K562 (cell line): ENCODE measurements around the gene SMIM13. TPM values are rescaled to one million over a fixed set of nuclear protein-coding genes. Genes with fewer than 3 reads are reported as not detected.
A peak's percentile ranks its signal among the peaks of the same experiment; 100 is the strongest.

Experiments
- CREB3 ChIP-seq: fragments of 450-650 bp; conservative IDR thresholded peaks from 2 replicates; pipeline ENCODE4 v1.6.1; 2016; ENCODE audit warnings: missing genetic modification characterization, low read depth, mild to moderate bottlenecking, missing compliant biosample characterization, moderate library complexity
- CUX1 ChIP-seq: fragments of 200-800 bp; sonication (Bioruptor generic); IDR thresholded peaks from 2 replicates; pipeline ENCODE4 v1.6.1; 2016; ENCODE audit warnings: missing genetic modification characterization, missing compliant biosample characterization
- E2F6 ChIP-seq, 2 experiments: IDR thresholded peaks; 2 replicates each; pipeline ENCODE4 v1.6.1; 2011; ENCODE audit warnings: borderline replicate concordance in 1 of 2, control low read depth in 1 of 2, low read depth in 1 of 2, low read length in 1 of 2, mild to moderate bottlenecking in 1 of 2, mixed read lengths in 1 of 2, moderate library complexity in 1 of 2; ENCODE audit not compliant: insufficient read depth in 1 of 2, insufficient read length in 1 of 2, poor library complexity in 1 of 2, severe bottlenecking in 1 of 2; ENCODE audit errors: extremely low read depth in 1 of 2
- EGR1 ChIP-seq: fragments of 450-650 bp; conservative IDR thresholded peaks from 2 replicates; pipeline ENCODE4 v1.6.1; 2017; ENCODE audit warnings: mild to moderate bottlenecking
- ESRRB ChIP-seq: fragments of 250-450 bp; sonication (Bioruptor Pico); IDR thresholded peaks from 2 replicates; pipeline ENCODE4 v1.5.0; 2020; ENCODE audit warnings: mild to moderate bottlenecking, moderate library complexity, borderline replicate concordance
- ETS2 ChIP-seq: IDR thresholded peaks from 2 replicates; pipeline ENCODE4 v1.6.1; 2016; ENCODE audit warnings: borderline replicate concordance, missing genetic modification characterization, mild to moderate bottlenecking, moderate library complexity, missing compliant biosample characterization; ENCODE audit not compliant: poor library complexity, severe bottlenecking
- FOXA1 ChIP-seq: fragments of 450-650 bp; IDR thresholded peaks from 2 replicates; pipeline ENCODE4 v1.6.1; 2016; ENCODE audit warnings: mild to moderate bottlenecking, borderline replicate concordance
- HIVEP1 ChIP-seq: fragments of 250-450 bp; sonication (Bioruptor Pico); IDR thresholded peaks from 2 replicates; pipeline ENCODE4 v1.4.0; 2020; ENCODE audit warnings: mild to moderate bottlenecking
- KDM5B ChIP-seq: fragments of 200-600 bp; sonication (generic); IDR thresholded peaks from 2 replicates; pipeline ENCODE4 v1.6.1; 2012; ENCODE audit warnings: low read depth, mild to moderate bottlenecking, moderate library complexity, low read length, control low read depth, inconsistent platforms; ENCODE audit not compliant: insufficient replicate concordance
- KHSRP ChIP-seq: fragments of 450-650 bp; IDR thresholded peaks from 2 replicates; pipeline ENCODE4 v1.6.1; 2017
- MBD2 ChIP-seq: sonication (generic); IDR thresholded peaks from 2 replicates; pipeline ENCODE4 v1.6.1; 2016; ENCODE audit warnings: low read depth, borderline replicate concordance
- MCM2 ChIP-seq: fragments of 450-650 bp; IDR thresholded peaks from 2 replicates; pipeline ENCODE4 v1.6.1; 2017; ENCODE audit warnings: low read depth, mild to moderate bottlenecking
- NR1H2 ChIP-seq: sonication (generic); formaldehyde crosslinking; IDR thresholded peaks from 2 replicates; pipeline ENCODE4 v1.4.0; 2020; ENCODE audit warnings: mild to moderate bottlenecking, missing genetic modification reagents
- PCBP1 ChIP-seq: fragments of 200-400 bp; formaldehyde crosslinking; IDR thresholded peaks from 2 replicates; pipeline ENCODE4 v1.6.1; 2018; ENCODE audit warnings: mild to moderate bottlenecking, low read depth, low read length; ENCODE audit not compliant: poor library complexity, severe bottlenecking
- POLR2AphosphoS5 ChIP-seq: IDR thresholded peaks from 2 replicates; pipeline ENCODE4 v1.6.1; 2011; ENCODE audit warnings: mild to moderate bottlenecking, low read depth, low read length, moderate library complexity; ENCODE audit not compliant: control insufficient read depth, insufficient read depth
- THAP7 ChIP-seq: fragments of 250-450 bp; sonication (Bioruptor Pico); IDR thresholded peaks from 2 replicates; pipeline ENCODE4 v1.5.0; 2021
- YBX1 ChIP-seq: fragments of 450-650 bp; IDR thresholded peaks from 2 replicates; pipeline ENCODE4 v1.7.1; 2016; ENCODE audit warnings: mild to moderate bottlenecking
- ZKSCAN1 ChIP-seq: fragments of 150-350 bp; IDR thresholded peaks from 2 replicates; pipeline ENCODE4 v1.6.1; 2016; ENCODE audit warnings: low read depth, low read length
- ZNF384 ChIP-seq: IDR thresholded peaks from 2 replicates; pipeline ENCODE4 v1.6.1; 2012; ENCODE audit warnings: low read depth, low read length, improper control_type of control experiment
- ZNF445 ChIP-seq: fragments of 250-450 bp; sonication (Bioruptor Pico); IDR thresholded peaks from 2 replicates; pipeline ENCODE4 v1.4.0; 2020; ENCODE audit warnings: low read depth, mild to moderate bottlenecking, moderate library complexity
- polyA plus RNA-seq, 8 experiments: library from polyadenylated mRNA; depleted of rRNA in 4 of 8; stranded (reverse) in 5 of 8; unstranded in 3 of 8; fragments of >200 nt; fragmentation: Nextera tagmentation in 2 of 8; fragmentation: Illumina TruSeq in 1 of 8; extraction: Ambion mirVana in 2 of 8; extraction: Trizol in 1 of 8; gene quantifications; 2 replicates each; pipeline versions ENCODE4 v1.2.1 to v1.2.3, GENCODE V29; 2011 to 2014; ENCODE audit warnings: inconsistent platforms in 1 of 8, missing spikeins in 1 of 8
- total RNA-seq, 7 experiments: library from RNA; depleted of rRNA in 6 of 7; stranded (reverse); fragments of >200 nt in 6 of 7; fragmentation: Illumina TruSeq in 2 of 7; extraction: Trizol in 2 of 7; gene quantifications; 2 replicates each; pipeline versions ENCODE4 v1.2.1 to v1.2.3, GENCODE V29; 2011 to 2021; ENCODE audit warnings: low replicate concordance in 1 of 7

The SMIM13 gene
- total and polyA plus RNA-seq, 9 of the 15 experiments (the other 6 are each of a cell fraction or from before 2014, with no cell fraction given): 5.5 to 24.8 (median 11.7) TPM

- peak; percentile 83 for TF ChIP-seq KDM5B
- no peak for TF ChIP-seq ZNF384
- no peak for TF ChIP-seq CUX1
- no peak for TF ChIP-seq NR1H2 (CRISPR knock-in tag)
- no peak for TF ChIP-seq FOXA1
- peak; percentile 82 for TF ChIP-seq EGR1
- peak; percentile 83 to 97 for TF ChIP-seq E2F6 (IDR thresholded peaks at IDR 0.05; ENCODE audit: borderline replicate concordance in 1 of 2, extremely low read depth in 1 of 2, insufficient read depth in 1 of 2, insufficient read length in 1 of 2, low read depth in 1 of 2, low read length in 1 of 2, poor library complexity in 1 of 2, severe bottlenecking in 1 of 2)
- no peak for TF ChIP-seq YBX1
- no peak for TF ChIP-seq THAP7 (CRISPR knock-in tag)
- peak; percentile 92 for TF ChIP-seq MBD2
- no peak; the same call in 1 of the 2 replicates for TF ChIP-seq POLR2AphosphoS5
- no peak; the same call in 1 of the 2 replicates for TF ChIP-seq ZKSCAN1
- TF ChIP-seq HIVEP1 (CRISPR knock-in tag): no peak
- TF ChIP-seq KHSRP: no peak
- TF ChIP-seq ZNF445 (CRISPR knock-in tag): no peak
- TF ChIP-seq PCBP1: peak; percentile 92
- peak; percentile 79 for TF ChIP-seq CREB3 (tag)
- TF ChIP-seq ETS2: no peak
- no peak for TF ChIP-seq MCM2
- TF ChIP-seq ESRRB (CRISPR knock-in tag): 0 out of 2 replicates have a peak, but pooled peaks have one; percentile 16
Measured at GRCh38 chr6:11093626-11094410, at the start of gene SMIM13 (continued).
